22Rv1 (cell line): ENCODE measurements around the gene PRSS53.

Experiments used
- ZFX ChIP-seq: fragments of 450-650 bp; IDR thresholded peaks from 2 replicates; pipeline ENCODE4 v1.6.1; 2017; ENCODE audit warnings: antibody characterized with exemption, borderline replicate concordance
- TF ChIP-seq, protein P1 (sequence below): fragments of 450-650 bp; IDR thresholded peaks from 2 replicates; pipeline ENCODE4 v1.5.1; 2017; ENCODE audit warnings: mild to moderate bottlenecking

DNA sequence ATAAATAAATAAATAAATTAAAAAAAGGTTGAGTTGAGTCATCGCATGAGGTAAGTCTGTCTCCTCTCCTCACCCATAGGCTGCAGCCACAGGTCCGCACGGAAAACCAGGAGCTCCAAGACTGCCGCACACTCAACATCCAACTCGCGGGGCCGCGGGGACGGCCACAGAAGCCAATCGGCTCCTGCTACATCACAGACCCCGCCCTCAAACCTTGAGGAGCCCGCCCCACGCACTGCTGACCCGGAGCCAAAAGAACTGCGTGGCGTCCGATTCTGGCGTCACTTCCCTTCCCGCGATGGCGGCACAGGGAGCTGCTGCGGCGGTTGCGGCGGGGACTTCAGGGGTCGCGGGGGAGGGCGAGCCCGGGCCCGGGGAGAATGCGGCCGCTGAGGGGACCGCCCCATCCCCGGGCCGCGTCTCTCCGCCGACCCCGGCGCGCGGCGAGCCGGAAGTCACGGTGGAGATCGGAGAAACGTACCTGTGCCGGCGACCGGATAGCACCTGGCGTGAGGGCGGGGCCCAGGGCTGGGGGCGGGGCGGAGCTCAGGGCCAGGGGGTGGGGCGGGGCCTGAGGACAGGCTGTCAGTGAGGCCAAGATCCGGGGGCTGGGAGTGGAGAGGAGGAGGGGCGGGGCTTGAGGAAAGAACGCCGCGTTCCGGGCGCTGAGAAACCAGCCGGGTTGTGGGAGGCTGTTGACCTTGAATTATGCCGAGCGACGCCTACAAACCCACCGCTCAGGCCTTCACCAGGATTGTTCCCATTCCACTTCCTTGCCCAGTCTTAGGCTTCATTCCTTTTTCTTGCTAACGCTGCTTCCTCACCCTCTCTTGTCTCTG, 28.9 kb upstream of the PRSS53 start, which contains the start of gene KAT8:
- TF ChIP-seq, protein P1, sequence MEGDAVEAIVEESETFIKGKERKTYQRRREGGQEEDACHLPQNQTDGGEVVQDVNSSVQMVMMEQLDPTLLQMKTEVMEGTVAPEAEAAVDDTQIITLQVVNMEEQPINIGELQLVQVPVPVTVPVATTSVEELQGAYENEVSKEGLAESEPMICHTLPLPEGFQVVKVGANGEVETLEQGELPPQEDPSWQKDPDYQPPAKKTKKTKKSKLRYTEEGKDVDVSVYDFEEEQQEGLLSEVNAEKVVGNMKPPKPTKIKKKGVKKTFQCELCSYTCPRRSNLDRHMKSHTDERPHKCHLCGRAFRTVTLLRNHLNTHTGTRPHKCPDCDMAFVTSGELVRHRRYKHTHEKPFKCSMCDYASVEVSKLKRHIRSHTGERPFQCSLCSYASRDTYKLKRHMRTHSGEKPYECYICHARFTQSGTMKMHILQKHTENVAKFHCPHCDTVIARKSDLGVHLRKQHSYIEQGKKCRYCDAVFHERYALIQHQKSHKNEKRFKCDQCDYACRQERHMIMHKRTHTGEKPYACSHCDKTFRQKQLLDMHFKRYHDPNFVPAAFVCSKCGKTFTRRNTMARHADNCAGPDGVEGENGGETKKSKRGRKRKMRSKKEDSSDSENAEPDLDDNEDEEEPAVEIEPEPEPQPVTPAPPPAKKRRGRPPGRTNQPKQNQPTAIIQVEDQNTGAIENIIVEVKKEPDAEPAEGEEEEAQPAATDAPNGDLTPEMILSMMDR: no peak
- no peak for TF ChIP-seq ZFX
